Measurements from ENCODE around the gene RIPOR3. TPM values are rescaled to one million over a fixed set of nuclear protein-coding genes. Genes with fewer than 3 reads are reported as not detected.
"Not testable (repeated sequence)": the region's sequence is repeated elsewhere in the genome, so short reads cannot be mapped to it uniquely, and the experiment has no call there.

RIPOR3 gene
- total RNA-seq, 1 experiment from 2014 or later: 1.1 TPM

GRCh38 chr20:50552979-50553378 lies 138.4 kb downstream of the RIPOR3 start:
- Histone ChIP-seq H3K36me3 (replicated peaks; ENCODE audit: control insufficient read depth, insufficient read depth, low read length) (no peaks in the 10 kb centered on the region), H3K27me3 (ENCODE audit: control insufficient read depth, insufficient read depth, low read length) (no peaks in the 10 kb centered on the region), H3K4me3 (ENCODE audit: insufficient read depth, low read depth, low read length) (no peak overlapping the region)
- DNase-seq: no peak

- Histone ChIP-seq H3K36me3 (replicated peaks; ENCODE audit: control insufficient read depth, insufficient read depth, low read length) (no peaks in the 10 kb centered on the region), H3K4me3 (ENCODE audit: insufficient read depth, low read depth, low read length) (no peak overlapping the region), H3K27me3 (ENCODE audit: control insufficient read depth, insufficient read depth, low read length) (no peaks in the 10 kb centered on the region)
- DNase-seq: no peak
Observed at GRCh38 chr20:50551288-50551687, 140.1 kb downstream of the RIPOR3 start.

GRCh38 chr20:50550531-50550930 lies 140.8 kb downstream of the RIPOR3 start:
- H3K27me3 ChIP-seq (ENCODE audit: control insufficient read depth, insufficient read depth, low read length): no peaks in the 10 kb centered on the region
- DNase-seq: no peak

GRCh38 chr20:50548396-50548795 lies 142.9 kb downstream of the RIPOR3 start:
- Histone ChIP-seq H3K27me3 (ENCODE audit: control insufficient read depth, insufficient read depth, low read length) (no peaks in the 10 kb centered on the region), H3K36me3 (replicated peaks; ENCODE audit: control insufficient read depth, insufficient read depth, low read length) (no peaks in the 10 kb centered on the region), H3K4me3 (ENCODE audit: insufficient read depth, low read depth, low read length) (no peak overlapping the region)
- DNase-seq: no peak

More at GRCh38 chr20:50550531-50550930, 140.8 kb downstream of the RIPOR3 start:
- H3K36me3 ChIP-seq (replicated peaks; ENCODE audit: control insufficient read depth, insufficient read depth, low read length): no peaks in the 10 kb centered on the region
- H3K4me3 ChIP-seq (ENCODE audit: insufficient read depth, low read depth, low read length): no peak overlapping the region

- Histone ChIP-seq H3K4me3 (ENCODE audit: insufficient read depth, low read depth, low read length) (no peak overlapping the region), H3K27me3 (ENCODE audit: control insufficient read depth, insufficient read depth, low read length) (no peaks in the 10 kb centered on the region), H3K36me3 (replicated peaks; ENCODE audit: control insufficient read depth, insufficient read depth, low read length) (no peaks in the 10 kb centered on the region)
- DNase-seq: no peak
Observed at GRCh38 chr20:50547964-50548363, 143.4 kb downstream of the RIPOR3 start.

GRCh38 chr20:50546729-50547314 lies 144.5 kb downstream of the RIPOR3 start:
- H3K36me3 ChIP-seq (replicated peaks; ENCODE audit: control insufficient read depth, insufficient read depth, low read length): no peaks in the 10 kb centered on the region
- no peaks in the 10 kb centered on the region for H3K27me3 ChIP-seq (ENCODE audit: control insufficient read depth, insufficient read depth, low read length)
- H3K4me3 ChIP-seq (ENCODE audit: insufficient read depth, low read depth, low read length): no peak overlapping the region
- DNase-seq: no peak

- H3K4me3 ChIP-seq (ENCODE audit: insufficient read depth, low read depth, low read length): no peak overlapping the region
- no peaks in the 10 kb centered on the region for H3K36me3 ChIP-seq (replicated peaks; ENCODE audit: control insufficient read depth, insufficient read depth, low read length)
- no peak for DNase-seq
- H3K27me3 ChIP-seq (ENCODE audit: control insufficient read depth, insufficient read depth, low read length): no peaks in the 10 kb centered on the region
Observed at GRCh38 chr20:50545126-50545525, 146.2 kb downstream of the RIPOR3 start.

- Histone ChIP-seq H3K36me3 (replicated peaks; ENCODE audit: control insufficient read depth, insufficient read depth, low read length) (no peaks in the 10 kb centered on the region), H3K27me3 (ENCODE audit: control insufficient read depth, insufficient read depth, low read length) (no peaks in the 10 kb centered on the region), H3K4me3 (ENCODE audit: insufficient read depth, low read depth, low read length) (no peak overlapping the region)
- no peak for DNase-seq
Observed at GRCh38 chr20:50543326-50543725, 148.0 kb downstream of the RIPOR3 start.

GRCh38 chr20:50541606-50542041 lies 149.7 kb downstream of the RIPOR3 start:
- H3K36me3 ChIP-seq (replicated peaks; ENCODE audit: control insufficient read depth, insufficient read depth, low read length): no peaks in the 10 kb centered on the region
- DNase-seq: no peak
- no peak overlapping the region for H3K4me3 ChIP-seq (ENCODE audit: insufficient read depth, low read depth, low read length)
- H3K27me3 ChIP-seq (ENCODE audit: control insufficient read depth, insufficient read depth, low read length): no peaks in the 10 kb centered on the region

- H3K4me3 ChIP-seq (ENCODE audit: insufficient read depth, low read depth, low read length): no peak overlapping the region
Observed at GRCh38 chr20:50540620-50541605, 150.4 kb downstream of the RIPOR3 start.

GRCh38 chr20:50539798-50540197 lies 151.5 kb downstream of the RIPOR3 start:
- not testable (repeated sequence) for DNase-seq; H3K4me3 ChIP-seq (ENCODE audit: insufficient read depth, low read depth, low read length); H3K27me3 ChIP-seq (ENCODE audit: control insufficient read depth, insufficient read depth, low read length); H3K36me3 ChIP-seq (replicated peaks; ENCODE audit: control insufficient read depth, insufficient read depth, low read length)

More at GRCh38 chr20:50540620-50541605, 150.4 kb downstream of the RIPOR3 start:
- Histone ChIP-seq H3K27me3 (ENCODE audit: control insufficient read depth, insufficient read depth, low read length) (no peaks in the 10 kb centered on the region), H3K36me3 (replicated peaks; ENCODE audit: control insufficient read depth, insufficient read depth, low read length) (no peaks in the 10 kb centered on the region)
- DNase-seq: no peak

- no peak for DNase-seq
- H3K36me3 ChIP-seq (replicated peaks; ENCODE audit: control insufficient read depth, insufficient read depth, low read length): no peaks in the 10 kb centered on the region
- no peaks in the 10 kb centered on the region for H3K27me3 ChIP-seq (ENCODE audit: control insufficient read depth, insufficient read depth, low read length)
- no peak overlapping the region for H3K4me3 ChIP-seq (ENCODE audit: insufficient read depth, low read depth, low read length)
Observed at GRCh38 chr20:50538276-50538675, 153.1 kb downstream of the RIPOR3 start.

- Histone ChIP-seq H3K36me3 (replicated peaks; ENCODE audit: control insufficient read depth, insufficient read depth, low read length) (no peaks in the 10 kb centered on the region), H3K4me3 (ENCODE audit: insufficient read depth, low read depth, low read length) (no peak overlapping the region), H3K27me3 (ENCODE audit: control insufficient read depth, insufficient read depth, low read length) (no peaks in the 10 kb centered on the region)
- no peak for DNase-seq
Observed at GRCh38 chr20:50537546-50538201, 153.7 kb downstream of the RIPOR3 start.

GRCh38 chr20:50536333-50536732 lies 155.0 kb downstream of the RIPOR3 start:
- H3K36me3 ChIP-seq (replicated peaks; ENCODE audit: control insufficient read depth, insufficient read depth, low read length): no peaks in the 10 kb centered on the region
- H3K4me3 ChIP-seq (ENCODE audit: insufficient read depth, low read depth, low read length): no peak overlapping the region
- H3K27me3 ChIP-seq (ENCODE audit: control insufficient read depth, insufficient read depth, low read length): no peaks in the 10 kb centered on the region
- no peak for DNase-seq

All from H7 (cell line).